Measurements from ENCODE around the gene SF3A1.

The SF3A1 gene

GRCh38 chr22:30299322-30299721 lies 57.4 kb downstream of the SF3A1 start:
- DNase-seq: no peak

GRCh38 chr22:30297991-30298701 lies 58.5 kb downstream of the SF3A1 start:
- no peak for DNase-seq

GRCh38 chr22:30297276-30297990 lies 59.3 kb downstream of the SF3A1 start:
- no peak for DNase-seq

DNA sequence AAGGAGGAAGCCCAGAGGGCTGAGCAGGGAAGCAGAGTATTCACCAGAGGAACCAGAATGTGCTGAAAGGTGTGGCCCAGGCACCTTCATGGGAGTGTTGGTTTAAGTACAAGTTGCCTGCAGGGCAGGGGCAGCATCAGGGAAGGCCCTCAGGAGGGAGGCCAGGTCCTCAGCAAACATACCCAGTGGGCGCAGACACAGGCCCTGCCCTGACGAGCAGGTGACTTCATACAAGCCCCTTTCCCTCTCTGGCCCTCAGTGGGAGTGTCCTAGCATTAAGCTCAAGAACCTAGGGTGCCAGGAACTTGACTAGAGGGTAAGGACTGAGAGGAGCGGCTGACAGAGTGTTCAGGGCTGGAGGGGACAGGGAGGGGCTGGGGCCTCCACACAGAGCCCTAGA lies 59.9 kb downstream of the SF3A1 start:
- DNase-seq: no peak

DNA sequence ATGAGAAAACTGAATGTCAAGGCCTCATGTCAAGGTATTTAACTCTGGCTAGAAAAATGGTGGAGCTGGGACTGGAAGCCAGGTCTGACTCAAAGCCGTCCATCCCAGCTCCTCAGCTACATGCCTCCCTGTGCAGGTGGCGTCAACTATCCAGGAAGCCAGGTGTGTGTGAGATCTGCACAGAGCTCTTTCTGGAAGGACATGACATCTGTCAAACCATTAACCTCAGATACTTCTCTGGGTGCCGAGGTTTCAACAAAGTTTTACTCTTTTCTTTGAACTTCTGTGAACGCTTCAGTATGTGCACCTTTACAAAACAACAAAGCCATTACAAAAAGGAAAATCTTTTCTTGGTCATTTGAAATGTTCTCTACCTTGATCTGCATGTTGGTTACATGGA lies 60.4 kb downstream of the SF3A1 start:
- DNase-seq: no peak

DNA sequence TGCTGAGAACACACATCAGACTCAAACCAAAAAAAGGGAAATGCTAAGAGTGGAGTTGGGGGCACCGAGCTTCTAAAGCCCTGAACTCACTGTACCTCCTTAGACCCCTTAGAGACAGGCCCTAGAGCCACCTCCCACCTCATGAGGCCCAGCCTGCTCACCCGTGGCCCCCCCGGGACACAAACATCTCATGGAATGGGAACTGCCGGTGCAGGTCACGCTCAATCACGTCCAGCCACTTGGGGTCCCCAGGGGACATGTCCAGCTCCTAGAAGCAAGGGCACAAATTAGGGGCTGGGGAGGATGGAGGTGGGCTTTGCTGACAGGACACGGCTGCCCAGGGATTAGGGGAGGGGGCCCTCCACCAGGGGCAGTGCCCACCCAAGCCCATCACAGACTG lies 61.1 kb downstream of the SF3A1 start:
- no peak for DNase-seq

DNA sequence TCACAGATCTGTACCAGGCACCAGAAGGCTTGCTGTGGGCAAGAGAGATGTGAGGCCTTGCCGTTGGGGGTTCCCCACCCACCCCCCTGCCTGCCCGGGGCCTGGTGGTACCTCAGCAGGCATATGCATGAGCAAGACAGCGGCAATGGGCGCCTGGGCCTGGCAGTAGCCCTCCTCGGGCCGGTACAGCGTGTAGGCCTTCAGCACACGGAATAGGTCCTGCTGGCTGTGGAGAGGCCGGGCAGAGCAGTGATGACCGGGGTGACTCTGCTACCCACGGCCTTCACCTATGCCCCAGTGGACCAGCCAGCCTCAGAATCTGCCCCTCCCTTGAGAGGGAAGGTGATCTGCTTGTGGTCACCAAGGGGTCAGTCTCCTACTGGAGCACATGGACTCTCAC lies 61.9 kb downstream of the SF3A1 start:
- no peak for DNase-seq

DNA sequence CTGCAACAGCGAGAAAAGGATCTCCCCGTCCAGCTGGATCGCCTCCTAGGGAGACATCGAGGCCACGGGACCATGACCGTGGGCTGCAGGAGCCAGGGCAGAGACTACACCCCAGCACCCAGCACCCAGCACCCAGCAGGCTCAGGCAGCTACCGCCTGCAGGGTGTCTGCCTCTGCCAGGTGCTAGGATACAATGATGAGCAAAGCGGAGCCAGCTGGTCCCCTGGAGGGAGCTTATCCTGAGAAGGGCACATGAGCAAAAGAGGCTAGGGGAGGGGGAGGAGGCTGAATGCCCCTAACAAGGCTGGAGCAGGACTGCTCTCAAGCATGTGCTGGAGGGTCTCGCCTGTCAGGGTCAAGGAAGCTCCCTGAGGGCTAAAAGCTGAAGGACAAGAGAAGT lies 62.6 kb downstream of the SF3A1 start:
- no peak for DNase-seq

DNA sequence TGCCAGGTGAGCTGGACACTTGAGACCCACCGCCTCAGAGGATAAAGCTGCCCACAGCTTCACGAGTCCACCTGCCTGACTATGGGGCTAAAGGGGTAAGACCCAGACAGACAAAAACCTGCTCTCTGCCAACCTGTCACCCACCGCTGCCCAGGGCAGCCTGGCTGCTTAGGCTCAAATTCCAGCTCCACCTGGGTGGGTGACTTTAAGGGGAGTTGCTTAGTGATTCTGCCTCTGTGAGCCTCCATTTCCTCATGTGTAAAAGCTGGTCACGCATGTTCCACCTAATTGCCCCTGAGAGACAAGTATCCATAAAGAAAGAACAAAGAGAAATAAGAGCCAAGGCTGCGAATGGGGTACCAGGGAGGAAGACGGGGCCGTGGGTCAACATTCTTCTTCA lies 63.7 kb downstream of the SF3A1 start:
- DNase-seq: no peak

GRCh38 chr22:30292069-30292970 lies 64.4 kb downstream of the SF3A1 start:
- no peak for DNase-seq

GRCh38 chr22:30291058-30291892 lies 65.4 kb downstream of the SF3A1 start:
- peak; percentile 82 for DNase-seq

GRCh38 chr22:30290342-30291057 lies 66.2 kb downstream of the SF3A1 start:
- no peak for DNase-seq

DNA sequence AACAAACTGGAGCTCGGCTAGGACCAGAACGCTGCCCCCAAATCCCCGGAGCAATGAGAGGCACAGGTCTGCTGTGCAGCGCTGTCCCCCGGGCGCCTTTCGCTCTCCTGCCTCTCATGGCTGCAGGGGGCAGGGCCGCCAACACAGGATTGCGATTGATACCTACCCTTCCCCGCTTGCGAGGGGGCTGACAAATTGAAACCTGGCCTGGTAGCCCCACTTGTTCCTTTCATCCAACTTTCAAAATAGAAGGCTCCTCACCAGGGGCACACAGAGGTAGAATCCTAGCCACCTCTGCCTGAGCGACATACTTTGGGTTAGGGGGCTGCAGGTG lies 66.7 kb downstream of the SF3A1 start:
- no peak for DNase-seq

GRCh38 chr22:30289141-30289979 lies 67.3 kb downstream of the SF3A1 start, which contains the start of gene CASTOR1:
Gene CASTOR1 (minus strand): TSS chr22:30289505. CDS start chr22:30289497, 8 bp downstream.
- DNase-seq: peak; percentile 99

DNA sequence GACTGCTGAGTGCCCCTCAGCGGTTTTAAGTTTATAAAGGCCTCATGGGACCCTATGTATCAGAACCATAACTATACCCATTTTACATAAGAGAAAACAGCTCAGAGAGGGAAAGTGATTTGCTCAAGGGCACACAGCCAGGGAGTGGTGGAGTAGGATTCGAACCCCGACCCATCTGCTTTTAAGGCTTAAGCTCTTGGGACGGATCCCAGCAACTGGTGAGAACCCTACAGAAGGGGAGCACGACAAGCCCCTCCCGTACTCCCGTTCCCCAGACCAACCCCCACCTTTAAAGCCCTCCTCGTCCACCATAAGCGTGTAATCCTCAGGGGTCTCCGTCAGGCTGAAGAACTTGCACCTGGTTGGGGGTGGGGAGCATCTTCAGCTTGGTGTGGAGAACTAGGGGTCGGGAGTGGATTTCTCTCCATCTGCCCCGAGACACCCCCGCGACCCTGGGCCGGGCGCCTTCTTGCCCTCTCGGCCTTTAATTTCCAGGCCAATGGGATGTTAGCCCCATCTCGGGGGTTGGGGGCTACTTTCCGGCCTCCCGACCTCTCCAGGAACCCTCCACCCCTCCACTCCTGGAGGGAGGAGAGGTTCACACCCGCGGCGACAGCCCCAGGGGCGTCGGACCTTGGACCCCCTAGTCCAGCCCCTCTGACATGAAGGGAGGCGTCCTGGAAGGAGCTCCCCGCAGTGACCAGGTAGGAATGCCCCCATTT lies 68.1 kb downstream of the SF3A1 start:
- no peak for DNase-seq

- DNase-seq: peak; percentile 89
These were observed 68.9 kb downstream of the SF3A1 start for GRCh38 chr22:30287648-30288418.

DNA sequence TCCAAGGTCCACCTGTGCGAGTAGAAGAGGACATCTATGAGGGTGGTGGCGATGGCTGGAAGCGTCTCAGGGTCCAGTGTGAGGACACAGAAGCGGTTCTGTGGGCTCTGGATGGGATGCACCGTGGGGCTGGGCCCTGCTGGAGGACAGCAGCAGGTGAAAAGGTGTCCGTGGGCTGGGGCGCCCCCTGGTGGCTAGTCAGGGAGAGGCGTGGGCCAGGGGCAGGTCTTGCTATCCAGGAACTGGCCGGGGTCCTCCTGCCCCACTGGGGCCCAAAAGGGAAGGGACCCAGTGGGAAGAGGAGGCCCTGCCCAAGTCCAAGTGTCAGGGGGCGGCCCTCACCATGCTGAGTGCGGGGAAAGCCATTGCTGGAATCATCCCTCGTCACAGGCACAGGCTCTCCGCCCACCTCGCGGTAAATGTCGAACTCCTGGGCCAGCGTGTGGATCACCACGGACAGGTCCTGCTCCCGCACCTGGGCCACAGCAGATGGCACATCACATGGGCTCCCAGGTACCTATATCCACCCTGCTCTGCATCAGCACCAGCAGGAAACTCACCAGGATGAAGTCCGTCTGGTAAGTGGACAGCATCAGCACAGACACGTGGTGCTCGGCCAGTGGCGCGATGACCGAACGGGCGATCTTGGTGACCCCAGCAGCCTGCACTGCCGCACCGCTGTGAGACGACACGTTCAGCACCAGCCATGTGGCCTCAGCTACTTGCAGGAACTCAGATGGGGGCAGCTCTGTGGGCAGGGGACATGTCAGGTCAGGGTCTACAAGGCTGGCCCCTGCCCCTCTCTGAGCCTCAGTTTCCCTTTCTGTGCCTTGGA lies 69.7 kb downstream of the SF3A1 start:
- peak; percentile 78 for DNase-seq

GRCh38 chr22:30286331-30286730 lies 70.4 kb downstream of the SF3A1 start:
- DNase-seq: no peak

- DNase-seq: no peak
These were observed 70.9 kb downstream of the SF3A1 start for GRCh38 chr22:30285846-30286200.

Measured in femur (tissue), 1 donor.